MG63 (cell line): ENCODE results near the gene DAND5. TPM values are rescaled to one million over a fixed set of nuclear protein-coding genes. Genes with fewer than 3 reads are reported as not detected.

ENCODE experiments used
- DNase-seq: peaks from one replicate; pipeline ENCODE4 v3.0.0-alpha.2; 2020
- H3K27me3 ChIP-seq: fragments of 250-450 bp; sonication (Bioruptor Pico); 2 replicates; pipeline ENCODE4 v1.5.1; 2020; ENCODE audit warnings: mild to moderate bottlenecking, moderate library complexity
- H3K36me3 ChIP-seq: fragments of 250-450 bp; sonication (Bioruptor Pico); 2 replicates; pipeline ENCODE4 v1.5.1; 2020; ENCODE audit warnings: mild to moderate bottlenecking, moderate library complexity
- H3K4me3 ChIP-seq: fragments of 250-450 bp; sonication (Bioruptor Pico); 2 replicates; pipeline ENCODE4 v1.5.1; 2020; ENCODE audit warnings: mild to moderate bottlenecking, moderate library complexity
- H3K9me3 ChIP-seq: fragments of 250-450 bp; sonication (Bioruptor Pico); 2 replicates; pipeline ENCODE4 v1.5.1; 2020; ENCODE audit warnings: mild to moderate bottlenecking, moderate library complexity
- total RNA-seq: library from RNA; depleted of rRNA; stranded (reverse); fragments of >200 nt; shearing (Covaris generic); gene quantifications from 2 replicates; pipeline ENCODE4 v1.2.3, GENCODE V29; 2014; ENCODE audit warnings: low replicate concordance

The DAND5 gene
- total RNA-seq, 1 experiment from 2014 or later: 0.33 TPM

- Histone ChIP-seq H3K9me3 (no peaks in the 10 kb centered on the region), H3K27me3 (no peaks in the 10 kb centered on the region), H3K36me3 (peaks cover 52% of the 10 kb centered on the region), H3K4me3 (no peak overlapping the region)
- DNase-seq: no peak
Observed at GRCh38 chr19:13010038-13010991, 40.9 kb downstream of the DAND5 start.

GRCh38 chr19:13010992-13011652, 41.7 kb downstream of the DAND5 start:
- H3K9me3 ChIP-seq: no peaks in the 10 kb centered on the region
- peaks cover 49% of the 10 kb centered on the region for H3K36me3 ChIP-seq
- no peak overlapping the region for H3K4me3 ChIP-seq
- no peaks in the 10 kb centered on the region for H3K27me3 ChIP-seq
- DNase-seq: no peak

GRCh38 chr19:13011653-13012389, 42.4 kb downstream of the DAND5 start:
- no peaks in the 10 kb centered on the region for H3K27me3 ChIP-seq
- peaks cover 42% of the 10 kb centered on the region for H3K36me3 ChIP-seq
- H3K9me3 ChIP-seq: no peaks in the 10 kb centered on the region
- no peak for DNase-seq
- H3K4me3 ChIP-seq: no peak overlapping the region

- no peak for DNase-seq
- Histone ChIP-seq H3K36me3 (peaks cover 39% of the 10 kb centered on the region), H3K4me3 (peak overlapping the region; percentile 42), H3K27me3 (no peaks in the 10 kb centered on the region), H3K9me3 (no peaks in the 10 kb centered on the region)
Observed at GRCh38 chr19:13012390-13012689, 43.0 kb downstream of the DAND5 start.

- Histone ChIP-seq H3K4me3 (peak overlapping the region; percentile 42), H3K36me3 (peaks cover 41% of the 10 kb centered on the region), H3K27me3 (no peaks in the 10 kb centered on the region), H3K9me3 (no peaks in the 10 kb centered on the region)
- peak; percentile 96 for DNase-seq
Observed at GRCh38 chr19:13012690-13013608, 43.6 kb downstream of the DAND5 start.

- peaks cover 38% of the 10 kb centered on the region for H3K36me3 ChIP-seq
- no peaks in the 10 kb centered on the region for H3K9me3 ChIP-seq
- H3K4me3 ChIP-seq: peak overlapping the region; percentile 42
- peak; percentile 62 for DNase-seq
- no peaks in the 10 kb centered on the region for H3K27me3 ChIP-seq
Observed at GRCh38 chr19:13013649-13014048, 44.3 kb downstream of the DAND5 start.

GRCh38 chr19:13014101-13014920, 44.9 kb downstream of the DAND5 start:
- Histone ChIP-seq H3K27me3 (no peaks in the 10 kb centered on the region), H3K36me3 (peaks cover 38% of the 10 kb centered on the region), H3K4me3 (peak overlapping the region; percentile 42), H3K9me3 (no peaks in the 10 kb centered on the region)
- peak; percentile 95 for DNase-seq

- no peaks in the 10 kb centered on the region for H3K9me3 ChIP-seq
- no peaks in the 10 kb centered on the region for H3K27me3 ChIP-seq
- peaks cover 37% of the 10 kb centered on the region for H3K36me3 ChIP-seq
- no peak for DNase-seq
- H3K4me3 ChIP-seq: peak overlapping the region; percentile 42
Observed at GRCh38 chr19:13014921-13015280, 45.5 kb downstream of the DAND5 start.

GRCh38 chr19:13015361-13016223, 46.2 kb downstream of the DAND5 start:
- no peaks in the 10 kb centered on the region for H3K9me3 ChIP-seq
- peak overlapping the region; percentile 0; the same call in 1 of the 2 replicates for H3K4me3 ChIP-seq
- peaks cover 39% of the 10 kb centered on the region for H3K36me3 ChIP-seq
- DNase-seq: peak; percentile 66
- H3K27me3 ChIP-seq: no peaks in the 10 kb centered on the region

- peaks cover 45% of the 10 kb centered on the region for H3K36me3 ChIP-seq
- DNase-seq: no peak
- H3K27me3 ChIP-seq: no peaks in the 10 kb centered on the region
- peak overlapping the region; percentile 30 for H3K4me3 ChIP-seq
- H3K9me3 ChIP-seq: no peaks in the 10 kb centered on the region
Observed at GRCh38 chr19:13016245-13016627, 46.9 kb downstream of the DAND5 start.

GRCh38 chr19:13016628-13017305, 47.4 kb downstream of the DAND5 start:
- Histone ChIP-seq H3K4me3 (peak overlapping the region; percentile 30), H3K36me3 (peaks cover 49% of the 10 kb centered on the region), H3K9me3 (no peaks in the 10 kb centered on the region), H3K27me3 (no peaks in the 10 kb centered on the region)
- DNase-seq: peak; percentile 59

- H3K9me3 ChIP-seq: no peaks in the 10 kb centered on the region
- peak overlapping the region; percentile 30 for H3K4me3 ChIP-seq
- no peaks in the 10 kb centered on the region for H3K27me3 ChIP-seq
- DNase-seq: peak; percentile 55
- H3K36me3 ChIP-seq: peaks cover 50% of the 10 kb centered on the region
Observed at GRCh38 chr19:13017306-13018034, 48.1 kb downstream of the DAND5 start.

- peak; percentile 95 for DNase-seq
- H3K36me3 ChIP-seq: peaks cover 49% of the 10 kb centered on the region
- H3K9me3 ChIP-seq: no peaks in the 10 kb centered on the region
- peak overlapping the region; percentile 30 for H3K4me3 ChIP-seq
- H3K27me3 ChIP-seq: no peaks in the 10 kb centered on the region
Observed at GRCh38 chr19:13018035-13018914, 48.9 kb downstream of the DAND5 start.
